Mesothelial cell of epicardium (in vitro differentiated cells): ENCODE data around the gene SPAG6. TPM values are rescaled to one million over a fixed set of nuclear protein-coding genes. Genes with fewer than 3 reads are reported as not detected.

ENCODE experiments used
- DNase-seq, 2 experiments: peaks; one replicate each; pipeline ENCODE4 v3.0.0; 2021; ENCODE audit warnings: low spot score in 2 of 2; ENCODE audit not compliant: unreplicated experiment in 2 of 2
- H3K27ac Mint-ChIP-seq: 2 replicates; pipeline ENCODE4 v1.8.0; 2021; ENCODE audit warnings: mixed read lengths
- H3K27me3 Mint-ChIP-seq: 2 replicates; pipeline ENCODE4 v1.8.0; 2021; ENCODE audit warnings: low read depth, mixed read lengths
- H3K36me3 Mint-ChIP-seq: 2 replicates; pipeline ENCODE4 v1.8.0; 2021; ENCODE audit warnings: mixed read lengths
- H3K4me1 Mint-ChIP-seq: 2 replicates; pipeline ENCODE4 v1.8.0; 2021; ENCODE audit warnings: mixed read lengths
- H3K4me3 Mint-ChIP-seq: 2 replicates; pipeline ENCODE4 v1.8.0; 2021; ENCODE audit warnings: mild to moderate bottlenecking, moderate library complexity, mixed read lengths
- H3K9me3 Mint-ChIP-seq: 2 replicates; pipeline ENCODE4 v1.8.0; 2021; ENCODE audit warnings: mixed read lengths
- CTCF ChIP-seq: fragments of 200-600 bp; sonication (generic); IDR thresholded peaks from one replicate; pipeline ENCODE4 v1.5.0; 2021; ENCODE audit warnings: antibody characterized with exemption; ENCODE audit not compliant: unreplicated experiment
- total RNA-seq: library from RNA; stranded (reverse); gene quantifications from 3 replicates; pipeline ENCODE4 v1.2.1, GENCODE V29; 2021

Gene SPAG6
- total RNA-seq, 1 donor from 2014 or later: 0.16 TPM

- Mint-ChIP-seq H3K27me3 (no peaks in the 10 kb centered on the region), H3K27ac (no peak overlapping the region), H3K4me3 (no peak overlapping the region), H3K36me3 (no peaks in the 10 kb centered on the region), H3K9me3 (no peaks in the 10 kb centered on the region), H3K4me1 (peaks cover 40% of the 10 kb centered on the region)
- no peak for DNase-seq
- no peak for TF ChIP-seq CTCF
Observed at GRCh38 chr10:22460531-22461403, 115.5 kb downstream of the SPAG6 start.

- no peak for DNase-seq
- no peak overlapping the region for H3K4me3 Mint-ChIP-seq
- TF ChIP-seq CTCF: no peak
- peaks cover 40% of the 10 kb centered on the region for H3K4me1 Mint-ChIP-seq
- no peaks in the 10 kb centered on the region for H3K36me3 Mint-ChIP-seq
- H3K9me3 Mint-ChIP-seq: no peaks in the 10 kb centered on the region
- no peak overlapping the region for H3K27ac Mint-ChIP-seq
- no peaks in the 10 kb centered on the region for H3K27me3 Mint-ChIP-seq
Observed at GRCh38 chr10:22461891-22462290, 116.6 kb downstream of the SPAG6 start.

GRCh38 chr10:22463255-22463654, 118.0 kb downstream of the SPAG6 start:
- Mint-ChIP-seq H3K9me3 (no peaks in the 10 kb centered on the region), H3K27me3 (no peaks in the 10 kb centered on the region), H3K27ac (no peak overlapping the region), H3K36me3 (no peaks in the 10 kb centered on the region), H3K4me1 (peaks cover 37% of the 10 kb centered on the region), H3K4me3 (no peak overlapping the region)
- no peak for DNase-seq
- TF ChIP-seq CTCF: no peak

- TF ChIP-seq CTCF: no peak
- Mint-ChIP-seq H3K9me3 (no peaks in the 10 kb centered on the region), H3K4me1 (peaks cover 33% of the 10 kb centered on the region), H3K27ac (no peak overlapping the region), H3K4me3 (no peak overlapping the region), H3K36me3 (no peaks in the 10 kb centered on the region), H3K27me3 (peaks cover 5% of the 10 kb centered on the region)
- no peak for DNase-seq
Observed at GRCh38 chr10:22464966-22465629, 119.8 kb downstream of the SPAG6 start.

- no peak overlapping the region for H3K4me3 Mint-ChIP-seq
- no peak for TF ChIP-seq CTCF
- H3K4me1 Mint-ChIP-seq: peaks cover 29% of the 10 kb centered on the region
- no peak overlapping the region for H3K27ac Mint-ChIP-seq
- DNase-seq: no peak
- peaks cover 18% of the 10 kb centered on the region for H3K27me3 Mint-ChIP-seq
- H3K9me3 Mint-ChIP-seq: no peaks in the 10 kb centered on the region
- no peaks in the 10 kb centered on the region for H3K36me3 Mint-ChIP-seq
Observed at GRCh38 chr10:22466763-22467334, 121.6 kb downstream of the SPAG6 start.

Other genes starting within 250 kb of the SPAG6 start
- gene EBLN1, start 127.5 kb upstream of the SPAG6 start, total RNA-seq: not detected in 3 replicates
- gene COMMD3, start 29.1 kb upstream of the SPAG6 start, total RNA-seq: 57.3 to 61.3 TPM (median 58.9 TPM) in 3 replicates
- 45.2 to 52.3 TPM (median 52.1 TPM) in 3 replicates for gene BMI1, start 24.4 kb upstream of the SPAG6 start, total RNA-seq